Hematopoietic multipotent progenitor cell treated with erythropoietin and hydrocortisone succinate and interleukin-3 and kit ligand, for 8 days (in vitro differentiated cells): ENCODE data around the gene ZNRD2.

Experiments used
- DNase-seq: peaks from one replicate; pipeline ENCODE4 v3.0.0-alpha.2; 2015

Gene ZNRD2

GRCh38 chr11:65589444-65590239 lies 19.4 kb downstream of the ZNRD2 start:
- peak; percentile 86 for DNase-seq

GRCh38 chr11:65590240-65590738 lies 20.0 kb downstream of the ZNRD2 start:
- no peak for DNase-seq

- DNase-seq: no peak
Measured at GRCh38 chr11:65591939-65592857, 21.9 kb downstream of the ZNRD2 start.

- no peak for DNase-seq
Measured at GRCh38 chr11:65592858-65593517, 22.7 kb downstream of the ZNRD2 start.

- peak; percentile 56 for DNase-seq
Measured at GRCh38 chr11:65593518-65594414, 23.5 kb downstream of the ZNRD2 start.

- DNase-seq: peak; percentile 77
Measured at GRCh38 chr11:65595131-65595530, 24.9 kb downstream of the ZNRD2 start.

GRCh38 chr11:65595543-65596281 lies 25.4 kb downstream of the ZNRD2 start, which contains the start of gene KCNK7:
TSS of gene KCNK7 (minus strand) at chr11:65595800. CDS start at chr11:65595772, 28 bp downstream.
- peak; percentile 52 for DNase-seq

- no peak for DNase-seq
Measured at GRCh38 chr11:65596520-65596919, 26.2 kb downstream of the ZNRD2 start.

- DNase-seq: no peak
Measured at GRCh38 chr11:65598258-65598699, 28.0 kb downstream of the ZNRD2 start.

GRCh38 chr11:65599216-65599954 lies 29.1 kb downstream of the ZNRD2 start:
- no peak for DNase-seq

GRCh38 chr11:65599955-65600246 lies 29.6 kb downstream of the ZNRD2 start:
- no peak for DNase-seq

- DNase-seq: no peak
Measured at GRCh38 chr11:65604258-65604657, 34.0 kb downstream of the ZNRD2 start.

- peak; percentile 38 for DNase-seq
Measured at GRCh38 chr11:65606876-65607613, 36.8 kb downstream of the ZNRD2 start.

- DNase-seq: no peak
Measured at GRCh38 chr11:65607614-65608426, 37.5 kb downstream of the ZNRD2 start.

- peak; percentile 86 for DNase-seq
Measured at GRCh38 chr11:65609229-65609628, 39.0 kb downstream of the ZNRD2 start.

GRCh38 chr11:65609665-65610064 lies 39.4 kb downstream of the ZNRD2 start:
- no peak for DNase-seq

GRCh38 chr11:65610404-65610803 lies 40.1 kb downstream of the ZNRD2 start:
- DNase-seq: no peak

- peak; percentile 23 for DNase-seq
Measured at GRCh38 chr11:65611028-65611757, 40.9 kb downstream of the ZNRD2 start.
